ENCODE results near the gene CPNE5.

CPNE5 gene

GRCh38 chr6:36803482-36803881 is 35.8 kb downstream of the CPNE5 start:
- H3K4me3 ChIP-seq (ENCODE audit: low read depth, low read length), result no peak overlapping the region
- no peak for DNase-seq (ENCODE audit: low read depth)

- H3K4me3 ChIP-seq (ENCODE audit: low read depth, low read length), result no peak overlapping the region
- no peak for DNase-seq (ENCODE audit: low read depth)
Observed at GRCh38 chr6:36800223-36801076, 38.8 kb downstream of the CPNE5 start.

GRCh38 chr6:36798852-36799251 is 40.4 kb downstream of the CPNE5 start:
- H3K4me3 ChIP-seq (ENCODE audit: low read depth, low read length), result no peak overlapping the region

GRCh38 chr6:36797653-36798052 is 41.6 kb downstream of the CPNE5 start:
- no peak for DNase-seq (ENCODE audit: low read depth)
- H3K4me3 ChIP-seq (ENCODE audit: low read depth, low read length), result no peak overlapping the region

More at GRCh38 chr6:36798852-36799251, 40.4 kb downstream of the CPNE5 start:
- DNase-seq (ENCODE audit: low read depth), result no peak

- no peak overlapping the region for H3K4me3 ChIP-seq (ENCODE audit: low read depth, low read length)
- no peak for DNase-seq (ENCODE audit: low read depth)
Observed at GRCh38 chr6:36797055-36797454, 42.2 kb downstream of the CPNE5 start.

- no peak overlapping the region for H3K4me3 ChIP-seq (ENCODE audit: low read depth, low read length)
- no peak for DNase-seq (ENCODE audit: low read depth)
Observed at GRCh38 chr6:36794713-36795065, 44.6 kb downstream of the CPNE5 start.

- H3K4me3 ChIP-seq (ENCODE audit: low read depth, low read length), result no peak overlapping the region
- no peak for DNase-seq (ENCODE audit: low read depth)
Observed at GRCh38 chr6:36793913-36794712, 45.1 kb downstream of the CPNE5 start.

- no peak for DNase-seq (ENCODE audit: low read depth)
- no peak overlapping the region for H3K4me3 ChIP-seq (ENCODE audit: low read depth, low read length)
Observed at GRCh38 chr6:36793296-36793912, 45.8 kb downstream of the CPNE5 start.

- no peak for DNase-seq (ENCODE audit: low read depth)
Observed at GRCh38 chr6:36791521-36792135, 47.6 kb downstream of the CPNE5 start.

GRCh38 chr6:36791085-36791484 is 48.2 kb downstream of the CPNE5 start:
- H3K4me3 ChIP-seq (ENCODE audit: low read depth, low read length), result no peak overlapping the region
- no peak for DNase-seq (ENCODE audit: low read depth)

More at GRCh38 chr6:36791521-36792135, 47.6 kb downstream of the CPNE5 start:
- H3K4me3 ChIP-seq (ENCODE audit: low read depth, low read length), result no peak overlapping the region

GRCh38 chr6:36788768-36789167 is 50.5 kb downstream of the CPNE5 start:
- DNase-seq (ENCODE audit: low read depth), result no peak
- no peak overlapping the region for H3K4me3 ChIP-seq (ENCODE audit: low read depth, low read length)

GRCh38 chr6:36788186-36788585 is 51.1 kb downstream of the CPNE5 start:
- no peak overlapping the region for H3K4me3 ChIP-seq (ENCODE audit: low read depth, low read length)
- DNase-seq (ENCODE audit: low read depth), result no peak

- no peak for DNase-seq (ENCODE audit: low read depth)
- H3K4me3 ChIP-seq (ENCODE audit: low read depth, low read length), result no peak overlapping the region
Observed at GRCh38 chr6:36787210-36787609, 52.0 kb downstream of the CPNE5 start.

GRCh38 chr6:36786055-36786675 is 53.1 kb downstream of the CPNE5 start:
- no peak overlapping the region for H3K4me3 ChIP-seq (ENCODE audit: low read depth, low read length)
- DNase-seq (ENCODE audit: low read depth), result no peak

GRCh38 chr6:36784376-36784636 is 54.9 kb downstream of the CPNE5 start:
- DNase-seq (ENCODE audit: low read depth), result no peak
- no peak overlapping the region for H3K4me3 ChIP-seq (ENCODE audit: low read depth, low read length)

GRCh38 chr6:36783603-36784375 is 55.5 kb downstream of the CPNE5 start:
- no peak for DNase-seq (ENCODE audit: low read depth)
- no peak overlapping the region for H3K4me3 ChIP-seq (ENCODE audit: low read depth, low read length)

GRCh38 chr6:36781669-36782068 is 57.6 kb downstream of the CPNE5 start:
- DNase-seq (ENCODE audit: low read depth), result no peak
- no peak overlapping the region for H3K4me3 ChIP-seq (ENCODE audit: low read depth, low read length)

- H3K4me3 ChIP-seq (ENCODE audit: low read depth, low read length), result no peak overlapping the region
Observed at GRCh38 chr6:36780442-36781177, 58.6 kb downstream of the CPNE5 start.

More at GRCh38 chr6:36780442-36781177, 58.6 kb downstream of the CPNE5 start:
- DNase-seq (ENCODE audit: low read depth), result no peak

Data from skeletal muscle cell (primary cell).